B cell (primary cell): ENCODE data around the gene MFSD2A. TPM values are rescaled to one million over a fixed set of nuclear protein-coding genes. Genes with fewer than 3 reads are reported as not detected.
A peak's percentile ranks its signal among the peaks of the same experiment; 100 is the strongest.

Experiments used
- ATAC-seq: fragments of 200-7000 bp; cut with Tn5 transposase; one replicate; pipeline ENCODE4 v1.10.0; 2021; ENCODE audit warnings: low read depth, mild to moderate bottlenecking, moderate number of reproducible peaks, moderate library complexity
- CTCF ChIA-PET: fragments of 350-600 bp; sonication (Branson Sonifier 250); formaldehyde crosslinking; loops from one replicate; lab custom pipeline; 2021; ENCODE audit warnings: antibody characterized with exemption, inconsistent platforms; lab: Charles Lee
- POLR2A ChIA-PET: fragments of 350-600 bp; sonication (Branson Sonifier 250); formaldehyde crosslinking; loops from one replicate; lab custom pipeline; 2021; ENCODE audit warnings: antibody characterized with exemption; lab: Charles Lee
- DNase-seq: peaks from one replicate; pipeline ENCODE4 v3.0.0; 2013
- H2AFZ ChIP-seq: 2 replicates; pipeline ENCODE4 v1.6.1; 2012; ENCODE audit warnings: mild to moderate bottlenecking, low read depth, low read length; ENCODE audit not compliant: insufficient read depth, poor library complexity, severe bottlenecking
- H3K27ac ChIP-seq, 2 donors: 1 replicate in 1 of 2; 2 replicates in 1 of 2; pipeline ENCODE4 v1.5.1; 2012 to 2013; ENCODE audit warnings: low read length in 2 of 2, mild to moderate bottlenecking in 2 of 2, moderate library complexity in 1 of 2
- H3K27me3 ChIP-seq, 4 experiments: fragments of 200-600 bp in 1 of 4; sonication (generic) in 1 of 4; replicated peaks in 1 of 4; 1 replicate in 2 of 4; 2 replicates in 2 of 4; pipeline versions ENCODE4 v1.6.1 to v1.7.0; 2013 to 2016; ENCODE audit warnings: low read length in 3 of 4, mild to moderate bottlenecking in 2 of 4, mixed read lengths in 1 of 4, moderate library complexity in 1 of 4; ENCODE audit not compliant: insufficient read depth in 4 of 4, control insufficient read depth in 3 of 4; ENCODE audit errors: control extremely low read depth in 1 of 4
- H3K36me3 ChIP-seq, 2 experiments: replicated peaks in 1 of 2; 1 replicate in 1 of 2; 2 replicates in 1 of 2; pipeline versions ENCODE4 v1.6.1 to v1.7.1; 2013; ENCODE audit warnings: low read length in 1 of 2; ENCODE audit not compliant: insufficient read depth in 2 of 2, control insufficient read depth in 1 of 2; ENCODE audit errors: control extremely low read depth in 1 of 2, extremely low read depth in 1 of 2
- H3K4me1 ChIP-seq, 2 donors: fragments of 200-600 bp in 1 of 2; sonication (generic) in 1 of 2; 1 replicate in 1 of 2; 2 replicates in 1 of 2; pipeline versions ENCODE4 v1.5.1 to v1.6.1; 2013 to 2017; ENCODE audit warnings: low read length in 2 of 2; ENCODE audit not compliant: control insufficient read depth in 2 of 2, insufficient read depth in 2 of 2
- H3K4me2 ChIP-seq: replicated peaks from 2 replicates; pipeline ENCODE3; 2012; ENCODE audit warnings: mild to moderate bottlenecking, low read depth, low read length; ENCODE audit not compliant: poor library complexity, severe bottlenecking
- H3K4me3 ChIP-seq, 5 experiments: fragments of 200-600 bp in 1 of 5; sonication (generic) in 1 of 5; 1 replicate in 3 of 5; 2 replicates in 2 of 5; pipeline versions ENCODE4 v1.5.1 to v1.7.0; 2011 to 2016; ENCODE audit warnings: low read length in 4 of 5, mild to moderate bottlenecking in 4 of 5, low read depth in 2 of 5, control low read depth in 1 of 5, moderate library complexity in 1 of 5; ENCODE audit not compliant: insufficient read depth in 1 of 5; ENCODE audit errors: control extremely low read depth in 1 of 5, extremely low read depth in 1 of 5
- H3K79me2 ChIP-seq: fragments of 200-600 bp; sonication (generic); one replicate; pipeline ENCODE4 v1.6.0; 2016; ENCODE audit warnings: low read length; ENCODE audit not compliant: control insufficient read depth, insufficient read depth
- H3K9ac ChIP-seq: fragments of 200-600 bp; sonication (generic); 2 replicates; pipeline ENCODE4 v1.6.1; 2017; ENCODE audit warnings: mild to moderate bottlenecking, low read length, moderate library complexity
- H3K9me3 ChIP-seq, 3 donors: one replicate each; pipeline versions ENCODE4 v1.6.1 to v1.7.1; 2013; ENCODE audit warnings: low read length in 2 of 3; ENCODE audit not compliant: control insufficient read depth in 2 of 3, insufficient read depth in 1 of 3; ENCODE audit errors: control extremely low read depth in 1 of 3
- H4K20me1 ChIP-seq: 2 replicates; pipeline ENCODE4 v1.6.0; 2012; ENCODE audit warnings: mild to moderate bottlenecking, low read length; ENCODE audit not compliant: insufficient read depth, control insufficient read depth, poor library complexity, severe bottlenecking
- H3K27ac Mint-ChIP-seq: one replicate; pipeline ENCODE4 v1.8.0; 2021; ENCODE audit warnings: mixed read lengths
- H3K27me3 Mint-ChIP-seq: one replicate; pipeline ENCODE4 v1.8.0; 2021; ENCODE audit warnings: mixed read lengths
- H3K4me1 Mint-ChIP-seq: one replicate; pipeline ENCODE4 v1.8.0; 2021; ENCODE audit warnings: mixed read lengths
- H3K4me3 Mint-ChIP-seq: one replicate; pipeline ENCODE4 v1.8.0; 2021; ENCODE audit warnings: mixed read lengths
- H3K9me3 Mint-ChIP-seq: one replicate; pipeline ENCODE4 v1.8.0; 2022; ENCODE audit warnings: mixed read lengths; ENCODE audit not compliant: insufficient read depth
- CTCF ChIP-seq: fragments of 200-600 bp; IDR thresholded peaks from one replicate; pipeline ENCODE4 v1.8.0; 2022; ENCODE audit warnings: antibody characterized with exemption, mild to moderate bottlenecking
- EZH2 ChIP-seq: IDR thresholded peaks from 2 replicates; pipeline ENCODE4 v1.6.1; 2012; ENCODE audit warnings: borderline replicate concordance, low read depth, mild to moderate bottlenecking, moderate library complexity, low read length; ENCODE audit not compliant: insufficient read depth, poor library complexity, severe bottlenecking
- WGBS: methylation state at CpG from one replicate; pipeline ENCODE4 v1.1.5; 2013; ENCODE audit warnings: missing lambda C conversion rate; ENCODE audit not compliant: insufficient coverage; 5-methylcytosine and 5-hydroxymethylcytosine counted together
- intact Hi-C: fragments of 100-400 bp; cut with micrococcal nuclease; formaldehyde crosslinking; loops from one replicate; pipeline ENCODE4 v1.10.0; 2022
- polyA plus RNA-seq: library from polyadenylated mRNA; depleted of rRNA; stranded (reverse); fragments of >200 nt; gene quantifications from 2 replicates; pipeline ENCODE4 v1.2.3, GENCODE V29; 2012
- total RNA-seq, 2 donors: library from RNA; stranded (reverse); fragments of 120-200 nt in 1 of 2; gene quantifications; 1 replicate in 1 of 2; 2 replicates in 1 of 2; pipeline versions ENCODE4 v1.2.3 to v1.2.4, GENCODE V29; 2013 to 2022

The MFSD2A gene
- total and polyA plus RNA-seq, 2 donors (not counting 1 experiment from before 2014, with no cell fraction given), result 1.8 to 3.9 TPM

GRCh38 chr1:39907528-39908453 lies 47.2 kb upstream of the MFSD2A start:
- Histone ChIP-seq H3K4me3 (no peak overlapping the region), H3K36me3 (no peaks in the 10 kb centered on the region), H3K27me3 (peaks cover 0 to 39% (median 10%) of the 10 kb centered on the region in 4 experiments), H3K9ac (no peak overlapping the region), H3K79me2 (no peaks in the 10 kb centered on the region), H4K20me1 (no peaks in the 10 kb centered on the region), H3K27ac (no peak overlapping the region), H2AFZ (no peak overlapping the region), H3K4me2 (no peak overlapping the region), H3K4me1 (peaks cover 0 to 4% of the 10 kb centered on the region in 2 donors), H3K9me3 (peaks cover 2 to 15% (median 13%) of the 10 kb centered on the region in 3 donors)
- H3K4me3 Mint-ChIP-seq, result no peak overlapping the region
- POLR2A ChIA-PET, result no interaction called here
- ATAC-seq (no peak), DNase-seq (peak; percentile 36)
- CTCF ChIA-PET, result interaction anchor here (0.8 to 3.3 kb wide), 4 partner anchors 12 to 90 kb away, joined by 3 to 20 read pairs (median 4); no protein-coding TSS in a partner anchor
- H3K4me1 Mint-ChIP-seq, result peaks cover 6% of the 10 kb centered on the region
- peaks cover 47% of the 10 kb centered on the region for H3K27me3 Mint-ChIP-seq
- WGBS, result no CpG with 5 or more reads among the region's 3 CpGs
- no peak overlapping the region for H3K27ac Mint-ChIP-seq
- peaks cover 4% of the 10 kb centered on the region for H3K9me3 Mint-ChIP-seq
- TF ChIP-seq EZH2 (no peak), CTCF (no peak)
- intact Hi-C loops, result no loop called here

GRCh38 chr1:39908534-39908933 lies 46.4 kb upstream of the MFSD2A start:
- POLR2A ChIA-PET, result no interaction called here
- DNase-seq, result no peak

More at GRCh38 chr1:39908534-39908933, 46.4 kb upstream of the MFSD2A start:
- Histone ChIP-seq H3K27ac (no peak overlapping the region), H3K79me2 (no peaks in the 10 kb centered on the region), H3K4me2 (no peak overlapping the region), H3K9me3 (peaks cover 2 to 15% (median 13%) of the 10 kb centered on the region in 3 donors), H4K20me1 (no peaks in the 10 kb centered on the region), H3K4me3 (no peak overlapping the region), H3K9ac (no peak overlapping the region), H3K27me3 (peaks cover 0 to 32% (median 5%) of the 10 kb centered on the region in 4 experiments), H3K4me1 (peaks cover 0 to 3% of the 10 kb centered on the region in 2 donors), H3K36me3 (no peaks in the 10 kb centered on the region), H2AFZ (no peak overlapping the region)
- Mint-ChIP-seq H3K4me1 (peaks cover 6% of the 10 kb centered on the region), H3K27ac (no peak overlapping the region), H3K9me3 (peaks cover 4% of the 10 kb centered on the region), H3K27me3 (peaks cover 39% of the 10 kb centered on the region), H3K4me3 (no peak overlapping the region)
- CTCF ChIA-PET, result interaction anchor here (0.9 to 3.3 kb wide), 3 partner anchors 11 to 91 kb away, joined by 3 to 20 read pairs (median 4); no protein-coding TSS in a partner anchor
- no peak for TF ChIP-seq CTCF
- no peak for TF ChIP-seq EZH2
- intact Hi-C loops, result no loop called here
- WGBS, result 80% methylated on average over 1 of the region's 2 CpGs
- ATAC-seq, result no peak
